ENCODE measurements around the gene KRT72.

The KRT72 gene

GRCh38 chr12:52564582-52564981 is 36.7 kb downstream of the KRT72 start:
- ATAC-seq (ENCODE audit: low read depth) (no peak), DNase-seq (ENCODE audit: low spot score) (no peak)
- no peaks in the 10 kb centered on the region for H3K9me3 ChIP-seq (ENCODE audit: severe bottlenecking)
- no peaks in the 10 kb centered on the region for H3K36me3 ChIP-seq (ENCODE audit: low read depth)
- no peak overlapping the region for H3K27ac ChIP-seq (ENCODE audit: poor library complexity, severe bottlenecking)
- no peak overlapping the region for H3K4me3 ChIP-seq (ENCODE audit: severe bottlenecking)
- TF ChIP-seq CTCF (IDR thresholded peaks at IDR 0.05; ENCODE audit: poor library complexity, severe bottlenecking) = no peak
- no peaks in the 10 kb centered on the region for H3K27me3 ChIP-seq (ENCODE audit: insufficient read depth, poor library complexity, severe bottlenecking)
- no peaks in the 10 kb centered on the region for H3K4me1 ChIP-seq (ENCODE audit: insufficient read depth, poor library complexity, severe bottlenecking)

GRCh38 chr12:52561880-52562449 is 39.3 kb downstream of the KRT72 start:
- peak; percentile 18 for TF ChIP-seq CTCF (IDR thresholded peaks at IDR 0.05; ENCODE audit: poor library complexity, severe bottlenecking)
- Histone ChIP-seq H3K27me3 (ENCODE audit: insufficient read depth, poor library complexity, severe bottlenecking) (no peaks in the 10 kb centered on the region), H3K36me3 (ENCODE audit: low read depth) (no peaks in the 10 kb centered on the region), H3K9me3 (ENCODE audit: severe bottlenecking) (no peaks in the 10 kb centered on the region), H3K4me1 (ENCODE audit: insufficient read depth, poor library complexity, severe bottlenecking) (no peaks in the 10 kb centered on the region), H3K4me3 (ENCODE audit: severe bottlenecking) (no peak overlapping the region), H3K27ac (ENCODE audit: poor library complexity, severe bottlenecking) (no peak overlapping the region)
- DNase-seq (ENCODE audit: low spot score) (no peak), ATAC-seq (ENCODE audit: low read depth) (no peak)

GRCh38 chr12:52559979-52560378 is 41.3 kb downstream of the KRT72 start:
- ATAC-seq (ENCODE audit: low read depth) (no peak), DNase-seq (ENCODE audit: low spot score) (no peak)
- Histone ChIP-seq H3K27ac (ENCODE audit: poor library complexity, severe bottlenecking) (no peak overlapping the region), H3K36me3 (ENCODE audit: low read depth) (no peaks in the 10 kb centered on the region), H3K27me3 (ENCODE audit: insufficient read depth, poor library complexity, severe bottlenecking) (no peaks in the 10 kb centered on the region), H3K4me1 (ENCODE audit: insufficient read depth, poor library complexity, severe bottlenecking) (no peaks in the 10 kb centered on the region), H3K9me3 (ENCODE audit: severe bottlenecking) (no peaks in the 10 kb centered on the region), H3K4me3 (ENCODE audit: severe bottlenecking) (no peak overlapping the region)
- no peak for TF ChIP-seq CTCF (IDR thresholded peaks at IDR 0.05; ENCODE audit: poor library complexity, severe bottlenecking)

GRCh38 chr12:52558781-52559445 is 42.4 kb downstream of the KRT72 start:
- Histone ChIP-seq H3K27me3 (ENCODE audit: insufficient read depth, poor library complexity, severe bottlenecking) (no peaks in the 10 kb centered on the region), H3K27ac (ENCODE audit: poor library complexity, severe bottlenecking) (no peak overlapping the region), H3K9me3 (ENCODE audit: severe bottlenecking) (no peaks in the 10 kb centered on the region), H3K4me1 (ENCODE audit: insufficient read depth, poor library complexity, severe bottlenecking) (no peaks in the 10 kb centered on the region), H3K4me3 (ENCODE audit: severe bottlenecking) (no peak overlapping the region), H3K36me3 (ENCODE audit: low read depth) (no peaks in the 10 kb centered on the region)
- no peak for ATAC-seq (ENCODE audit: low read depth)
- no peak for TF ChIP-seq CTCF (IDR thresholded peaks at IDR 0.05; ENCODE audit: poor library complexity, severe bottlenecking)
- DNase-seq (ENCODE audit: low spot score) = no peak

- H3K27me3 ChIP-seq (ENCODE audit: insufficient read depth, poor library complexity, severe bottlenecking) = no peaks in the 10 kb centered on the region
- H3K36me3 ChIP-seq (ENCODE audit: low read depth) = no peaks in the 10 kb centered on the region
- H3K4me3 ChIP-seq (ENCODE audit: severe bottlenecking) = no peak overlapping the region
- H3K9me3 ChIP-seq (ENCODE audit: severe bottlenecking) = no peaks in the 10 kb centered on the region
- no peak for ATAC-seq (ENCODE audit: low read depth)
- no peak for DNase-seq (ENCODE audit: low spot score)
- no peak overlapping the region for H3K27ac ChIP-seq (ENCODE audit: poor library complexity, severe bottlenecking)
- no peaks in the 10 kb centered on the region for H3K4me1 ChIP-seq (ENCODE audit: insufficient read depth, poor library complexity, severe bottlenecking)
- no peak for TF ChIP-seq CTCF (IDR thresholded peaks at IDR 0.05; ENCODE audit: poor library complexity, severe bottlenecking)
These were observed 43.8 kb downstream of the KRT72 start for GRCh38 chr12:52557476-52557875.
